C4-2B (cell line): Measurements from ENCODE around the gene SEZ6.

Source experiments
- H3K27ac ChIP-seq: fragments of 450-650 bp; 2 replicates; pipeline ENCODE4 v1.5.1; 2017
- ZFX ChIP-seq: fragments of 450-650 bp; IDR thresholded peaks from 2 replicates; pipeline ENCODE4 v1.6.1; 2017
- TF ChIP-seq, protein P1 (sequence below): fragments of 450-650 bp; conservative IDR thresholded peaks from 2 replicates; pipeline ENCODE4 v1.5.1; 2017; ENCODE audit warnings: mild to moderate bottlenecking

Gene SEZ6

DNA sequence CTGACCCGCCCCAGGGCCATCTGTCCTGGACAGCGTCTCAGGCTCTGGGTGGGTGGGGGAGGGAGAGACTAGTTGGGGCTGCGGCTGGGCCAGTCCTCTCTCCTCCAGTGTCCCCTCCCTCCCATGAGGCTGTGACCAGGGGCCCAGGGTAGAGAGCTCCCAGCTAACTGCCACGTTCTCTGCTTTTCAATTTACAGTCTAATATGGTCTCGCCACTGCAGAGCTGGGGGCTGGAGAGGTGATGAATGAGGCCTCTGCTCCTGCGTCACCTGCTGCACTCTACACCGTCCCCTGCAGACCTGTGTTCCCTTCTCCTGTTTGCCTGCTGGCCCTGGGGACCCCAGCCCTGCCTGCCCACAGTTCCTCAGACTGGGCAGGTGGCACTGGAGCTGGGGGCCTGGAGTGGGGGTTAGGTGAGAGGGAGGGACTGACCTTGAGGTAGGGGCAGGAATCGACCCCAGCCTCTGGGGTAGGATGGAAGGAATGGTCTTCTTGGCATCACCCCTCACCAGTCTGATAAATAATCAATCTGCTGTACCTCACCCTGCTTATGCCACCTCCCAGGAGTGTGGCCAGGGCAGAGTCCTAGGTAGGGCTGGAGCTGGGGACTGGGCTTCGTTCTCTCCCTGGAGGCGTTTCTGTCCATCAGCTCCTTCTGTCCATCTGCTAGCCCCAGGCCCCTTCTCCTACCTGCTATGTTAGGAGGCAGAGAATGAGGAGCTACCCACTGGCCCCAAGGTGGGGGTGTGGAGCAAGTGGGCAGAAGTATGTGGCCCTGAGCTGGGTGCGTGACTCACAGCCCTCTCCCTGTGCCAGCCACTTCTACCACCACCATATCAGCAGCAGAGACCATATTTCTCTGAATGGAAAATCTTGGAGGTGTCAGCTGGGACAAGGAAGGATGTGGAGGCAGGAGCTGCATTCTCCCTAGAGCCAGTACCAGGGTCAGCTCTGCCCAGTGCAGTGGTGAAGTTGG is 12.9 kb downstream of the SEZ6 start:
- no peak for TF ChIP-seq ZFX
- TF ChIP-seq, protein P1, sequence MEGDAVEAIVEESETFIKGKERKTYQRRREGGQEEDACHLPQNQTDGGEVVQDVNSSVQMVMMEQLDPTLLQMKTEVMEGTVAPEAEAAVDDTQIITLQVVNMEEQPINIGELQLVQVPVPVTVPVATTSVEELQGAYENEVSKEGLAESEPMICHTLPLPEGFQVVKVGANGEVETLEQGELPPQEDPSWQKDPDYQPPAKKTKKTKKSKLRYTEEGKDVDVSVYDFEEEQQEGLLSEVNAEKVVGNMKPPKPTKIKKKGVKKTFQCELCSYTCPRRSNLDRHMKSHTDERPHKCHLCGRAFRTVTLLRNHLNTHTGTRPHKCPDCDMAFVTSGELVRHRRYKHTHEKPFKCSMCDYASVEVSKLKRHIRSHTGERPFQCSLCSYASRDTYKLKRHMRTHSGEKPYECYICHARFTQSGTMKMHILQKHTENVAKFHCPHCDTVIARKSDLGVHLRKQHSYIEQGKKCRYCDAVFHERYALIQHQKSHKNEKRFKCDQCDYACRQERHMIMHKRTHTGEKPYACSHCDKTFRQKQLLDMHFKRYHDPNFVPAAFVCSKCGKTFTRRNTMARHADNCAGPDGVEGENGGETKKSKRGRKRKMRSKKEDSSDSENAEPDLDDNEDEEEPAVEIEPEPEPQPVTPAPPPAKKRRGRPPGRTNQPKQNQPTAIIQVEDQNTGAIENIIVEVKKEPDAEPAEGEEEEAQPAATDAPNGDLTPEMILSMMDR: no peak
- no peak overlapping the region for H3K27ac ChIP-seq

DNA sequence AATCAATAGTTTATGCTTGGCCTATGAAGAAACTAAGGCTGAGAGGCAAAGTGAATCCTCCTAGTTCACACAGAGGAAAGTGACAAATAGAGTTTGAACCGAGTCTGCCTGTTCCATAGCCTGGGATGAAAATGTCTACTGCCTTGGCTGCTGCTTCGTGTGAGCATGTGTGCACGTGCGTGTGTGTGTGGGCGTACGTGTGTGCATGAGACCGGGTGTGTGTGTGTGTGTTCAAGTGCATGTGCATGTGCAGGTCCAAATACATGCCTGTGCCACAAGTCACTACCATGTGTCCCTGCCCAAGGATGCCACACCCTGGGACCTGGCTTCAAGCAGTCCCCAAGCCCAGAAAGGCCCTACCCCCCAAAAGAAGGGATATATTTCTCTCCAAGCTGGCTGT is 13.6 kb downstream of the SEZ6 start:
- TF ChIP-seq, protein P1: no peak
- no peak for TF ChIP-seq ZFX
- no peak overlapping the region for H3K27ac ChIP-seq

DNA sequence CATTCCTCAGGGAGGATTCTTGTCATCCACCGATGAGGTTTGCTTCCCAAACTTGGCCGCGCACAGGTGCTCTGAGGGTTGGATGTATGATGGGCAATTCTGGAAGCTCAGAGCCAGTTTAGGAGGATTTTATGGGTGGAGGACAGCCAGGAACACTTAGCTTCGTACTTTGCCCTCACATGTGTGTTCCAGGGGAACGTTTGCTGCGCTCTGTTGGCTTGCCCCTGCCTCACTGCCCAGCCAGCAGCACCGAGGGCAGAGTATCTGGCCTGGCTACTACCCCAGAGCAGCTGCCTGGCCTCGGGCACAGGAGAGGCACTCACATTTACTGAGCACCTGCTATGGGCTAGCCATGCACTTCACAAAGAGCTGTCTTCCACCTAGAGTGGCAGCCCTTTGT is 14.1 kb downstream of the SEZ6 start:
- H3K27ac ChIP-seq: no peak overlapping the region
- TF ChIP-seq, protein P1: no peak
- no peak for TF ChIP-seq ZFX

DNA sequence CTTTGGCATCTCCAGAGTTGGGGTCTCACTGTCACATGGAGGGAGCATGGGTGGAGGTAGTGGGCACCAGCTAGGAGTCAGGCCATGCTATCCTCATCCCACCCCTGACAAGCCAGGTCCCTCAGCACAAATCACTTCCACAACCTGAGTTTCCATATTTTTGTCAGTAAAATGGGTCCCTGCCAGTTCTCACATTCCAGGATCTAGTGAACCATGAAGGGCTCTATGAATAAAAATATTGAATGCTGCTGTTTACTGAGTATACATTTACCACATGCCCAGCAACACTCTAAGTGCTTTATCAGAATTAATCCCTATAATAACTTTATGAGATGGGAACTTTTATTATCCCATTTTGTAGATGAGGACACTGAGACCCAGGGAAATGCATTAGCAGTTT is 16.8 kb downstream of the SEZ6 start:
- H3K27ac ChIP-seq: no peak overlapping the region
- TF ChIP-seq ZFX: no peak
- TF ChIP-seq, protein P1: no peak

DNA sequence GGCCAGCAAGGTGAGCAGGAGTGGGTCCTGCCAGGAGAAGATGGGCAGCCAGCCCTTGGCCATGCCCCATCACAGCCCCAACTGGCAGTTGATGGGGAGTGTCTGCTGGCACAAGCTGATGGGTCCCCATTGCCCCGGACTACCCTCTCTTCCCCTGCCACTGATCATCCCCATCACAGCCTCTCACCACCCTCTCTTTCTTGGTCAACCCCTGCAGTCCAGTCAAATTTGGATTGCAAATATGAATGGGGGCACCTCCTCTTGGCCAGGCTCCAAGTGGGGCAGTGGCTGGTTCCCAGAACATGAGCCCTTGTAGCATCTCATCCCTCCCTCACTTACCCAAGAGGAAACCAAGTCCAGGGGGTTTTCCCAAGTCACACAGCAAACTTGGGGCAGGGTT is 17.4 kb downstream of the SEZ6 start:
- no peak for TF ChIP-seq ZFX
- TF ChIP-seq, protein P1: no peak
- no peak overlapping the region; the same call in 1 of the 2 replicates for H3K27ac ChIP-seq

DNA sequence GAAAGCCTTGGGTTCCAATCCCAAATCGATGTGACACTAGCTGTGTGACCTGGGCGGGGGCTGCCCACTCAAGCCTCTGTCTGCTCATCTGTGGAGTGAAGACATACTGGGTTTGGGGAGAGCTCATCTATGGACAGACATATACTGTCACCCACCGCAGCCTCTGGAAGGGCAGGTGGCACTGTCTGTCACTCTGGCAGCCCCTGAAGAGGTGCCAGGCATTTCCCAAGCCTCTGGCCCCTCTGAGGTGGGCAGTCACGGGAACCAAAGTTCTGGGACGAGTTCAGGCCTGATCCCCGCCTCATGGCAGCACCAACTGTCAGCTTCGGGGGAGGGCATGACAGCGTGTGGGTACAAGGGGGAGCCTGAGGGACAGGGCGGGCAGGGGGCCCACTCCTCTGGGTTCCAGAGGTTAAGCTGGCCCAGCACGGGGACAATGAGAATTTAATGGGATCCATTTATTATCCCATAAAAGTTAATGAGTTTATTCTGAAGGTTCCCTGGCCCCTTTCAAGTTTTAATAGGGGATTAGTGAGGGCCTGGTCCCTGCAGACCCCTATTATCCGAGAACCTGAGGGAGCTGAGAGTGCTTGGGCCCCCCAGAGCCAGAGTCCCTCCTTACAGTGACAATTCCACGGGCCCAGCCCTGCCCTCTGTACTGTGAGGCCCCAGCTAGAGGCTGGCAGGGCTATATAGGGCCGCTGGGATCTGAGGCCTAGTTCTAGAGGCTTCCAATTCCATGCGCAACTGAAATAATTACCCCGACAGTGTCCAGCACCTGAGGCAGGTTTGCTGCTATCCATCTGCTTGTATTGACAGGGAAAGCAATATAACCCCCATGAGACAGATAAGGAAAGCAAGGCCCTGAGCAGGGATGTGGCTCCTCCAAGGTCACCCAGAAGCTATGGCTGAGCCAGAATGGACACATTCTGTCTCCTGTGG is 18.8 kb downstream of the SEZ6 start:
- peak overlapping the region; percentile 15; the same call in 1 of the 2 replicates for H3K27ac ChIP-seq
- TF ChIP-seq ZFX: no peak
- TF ChIP-seq, protein P1: no peak
